ENCODE measurements around the gene GMPR2.
"Not testable (repeated sequence)": the region's sequence is repeated elsewhere in the genome, so short reads cannot be mapped to it uniquely, and the experiment has no call there.

GMPR2 gene

GRCh38 chr14:24213866-24214662 is 18.7 kb upstream of the GMPR2 start:
- TF ChIP-seq MYC (IDR thresholded peaks at IDR 0.05; ENCODE audit: low read depth, low read length): no peak
- TF ChIP-seq MAX (IDR thresholded peaks at IDR 0.05; ENCODE audit: low read depth, low read length): no peak
- TF ChIP-seq POLR2A (IDR thresholded peaks at IDR 0.05; ENCODE audit: extremely low read depth, insufficient read length): no peak
- no peak for TF ChIP-seq CTCF (IDR thresholded peaks at IDR 0.05; ENCODE audit: low read depth, low read length)
- H3K4me3 ChIP-seq (ENCODE audit: low read depth, low read length): peak overlapping the region; percentile 82
- no peak for DNase-seq (ENCODE audit: low read depth)

- peak within 1 kb of the TSS; percentile 79 for H3K4me3 ChIP-seq (ENCODE audit: low read depth, low read length)
- peak; percentile 52 for TF ChIP-seq CTCF (IDR thresholded peaks at IDR 0.05; ENCODE audit: low read depth, low read length)
- TF ChIP-seq MAX (IDR thresholded peaks at IDR 0.05; ENCODE audit: low read depth, low read length): peak; percentile 91
- TF ChIP-seq MYC (IDR thresholded peaks at IDR 0.05; ENCODE audit: low read depth, low read length): peak; percentile 94
- peak; percentile 70 for TF ChIP-seq POLR2A (IDR thresholded peaks at IDR 0.05; ENCODE audit: extremely low read depth, insufficient read length)
- peak; percentile 96 for DNase-seq (ENCODE audit: low read depth)
Measured at GRCh38 chr14:24215495-24216344, 17.0 kb upstream of the GMPR2 start, which contains the start of gene MDP1. TSS of gene MDP1 (minus strand) at chr14:24216066. CDS start at chr14:24215955, 111 bp downstream.

GRCh38 chr14:24216345-24216699 is 16.4 kb upstream of the GMPR2 start:
- DNase-seq (ENCODE audit: low read depth): no peak
- no peak for TF ChIP-seq POLR2A (IDR thresholded peaks at IDR 0.05; ENCODE audit: extremely low read depth, insufficient read length)
- TF ChIP-seq MYC (IDR thresholded peaks at IDR 0.05; ENCODE audit: low read depth, low read length): no peak
- no peak for TF ChIP-seq MAX (IDR thresholded peaks at IDR 0.05; ENCODE audit: low read depth, low read length)
- TF ChIP-seq CTCF (IDR thresholded peaks at IDR 0.05; ENCODE audit: low read depth, low read length): no peak

GRCh38 chr14:24216876-24217275 is 15.9 kb upstream of the GMPR2 start:
- not testable (repeated sequence) for H3K4me3 ChIP-seq (ENCODE audit: low read depth, low read length); DNase-seq (ENCODE audit: low read depth)

More at GRCh38 chr14:24216345-24216699, 16.4 kb upstream of the GMPR2 start:
- H3K4me3 ChIP-seq (ENCODE audit: low read depth, low read length): peak overlapping the region; percentile 79

GRCh38 chr14:24219080-24219479 is 13.6 kb upstream of the GMPR2 start:
- no peak for DNase-seq (ENCODE audit: low read depth)
- no peak overlapping the region for H3K4me3 ChIP-seq (ENCODE audit: low read depth, low read length)
- TF ChIP-seq MYC (IDR thresholded peaks at IDR 0.05; ENCODE audit: low read depth, low read length): no peak
- no peak for TF ChIP-seq MAX (IDR thresholded peaks at IDR 0.05; ENCODE audit: low read depth, low read length)

GRCh38 chr14:24219521-24219920 is 13.2 kb upstream of the GMPR2 start:
- DNase-seq (ENCODE audit: low read depth): no peak
- TF ChIP-seq MYC (IDR thresholded peaks at IDR 0.05; ENCODE audit: low read depth, low read length) (no peak), MAX (IDR thresholded peaks at IDR 0.05; ENCODE audit: low read depth, low read length) (no peak), CTCF (IDR thresholded peaks at IDR 0.05; ENCODE audit: low read depth, low read length) (no peak), POLR2A (IDR thresholded peaks at IDR 0.05; ENCODE audit: extremely low read depth, insufficient read length) (no peak)
- H3K4me3 ChIP-seq (ENCODE audit: low read depth, low read length): no peak overlapping the region

- H3K4me3 ChIP-seq (ENCODE audit: low read depth, low read length); DNase-seq (ENCODE audit: low read depth): not testable (repeated sequence)
Measured at GRCh38 chr14:24222987-24223386, 9.7 kb upstream of the GMPR2 start.
